ENCODE results near the gene SPHK1.
"Not testable (repeated sequence)": the region's sequence is repeated elsewhere in the genome, so short reads cannot be mapped to it uniquely, and the experiment has no call there.

The SPHK1 gene

GRCh38 chr17:76343106-76343505 is 41.3 kb upstream of the SPHK1 start:
- TF ChIP-seq, protein P1, sequence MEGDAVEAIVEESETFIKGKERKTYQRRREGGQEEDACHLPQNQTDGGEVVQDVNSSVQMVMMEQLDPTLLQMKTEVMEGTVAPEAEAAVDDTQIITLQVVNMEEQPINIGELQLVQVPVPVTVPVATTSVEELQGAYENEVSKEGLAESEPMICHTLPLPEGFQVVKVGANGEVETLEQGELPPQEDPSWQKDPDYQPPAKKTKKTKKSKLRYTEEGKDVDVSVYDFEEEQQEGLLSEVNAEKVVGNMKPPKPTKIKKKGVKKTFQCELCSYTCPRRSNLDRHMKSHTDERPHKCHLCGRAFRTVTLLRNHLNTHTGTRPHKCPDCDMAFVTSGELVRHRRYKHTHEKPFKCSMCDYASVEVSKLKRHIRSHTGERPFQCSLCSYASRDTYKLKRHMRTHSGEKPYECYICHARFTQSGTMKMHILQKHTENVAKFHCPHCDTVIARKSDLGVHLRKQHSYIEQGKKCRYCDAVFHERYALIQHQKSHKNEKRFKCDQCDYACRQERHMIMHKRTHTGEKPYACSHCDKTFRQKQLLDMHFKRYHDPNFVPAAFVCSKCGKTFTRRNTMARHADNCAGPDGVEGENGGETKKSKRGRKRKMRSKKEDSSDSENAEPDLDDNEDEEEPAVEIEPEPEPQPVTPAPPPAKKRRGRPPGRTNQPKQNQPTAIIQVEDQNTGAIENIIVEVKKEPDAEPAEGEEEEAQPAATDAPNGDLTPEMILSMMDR (IDR thresholded peaks at IDR 0.05; ENCODE audit: insufficient read depth, low read length, missing control alignments) = no peak
- POLR2A ChIA-PET = no interaction called here
- no peak overlapping the region for H3K4me3 ChIP-seq (ENCODE audit: low read depth, low read length)
- CTCF ChIA-PET = interaction anchor here (3.5 kb wide), 1 partner anchor 10 kb away, joined by 10 read pairs; the partner anchor contains the start of gene PRPSAP1
- no peak for DNase-seq (ENCODE audit: low read depth, low spot score)

GRCh38 chr17:76345377-76345974 is 38.9 kb upstream of the SPHK1 start:
- DNase-seq (ENCODE audit: low read depth, low spot score) = no peak
- ChIA-PET POLR2A (interaction anchor here (1.5 kb wide), 1 partner anchor 8 kb away, joined by 4 read pairs; the partner anchor contains the start of gene PRPSAP1), CTCF (interaction anchor here (3.5 kb wide), 1 partner anchor 8 kb away, joined by 10 read pairs; the partner anchor contains the start of gene PRPSAP1)
- TF ChIP-seq, protein P1 (IDR thresholded peaks at IDR 0.05; ENCODE audit: insufficient read depth, low read length, missing control alignments) = no peak
- no peak overlapping the region for H3K4me3 ChIP-seq (ENCODE audit: low read depth, low read length)

- CTCF ChIA-PET = interaction anchor here (1.0 to 1.1 kb wide), 2 partner anchors 8 to 19 kb away, joined by 3 read pairs; no protein-coding TSS in a partner anchor
- H3K4me3 ChIP-seq (ENCODE audit: low read depth, low read length); DNase-seq (ENCODE audit: low read depth, low spot score); POLR2A ChIA-PET: not testable (repeated sequence)
Observed at GRCh38 chr17:76346936-76347335, 37.5 kb upstream of the SPHK1 start.

- TF ChIP-seq, protein P1 (IDR thresholded peaks at IDR 0.05; ENCODE audit: insufficient read depth, low read length, missing control alignments) = no peak
- ChIA-PET POLR2A (no interaction called here), CTCF (interaction anchor here (1.5 to 4.2 kb wide), 3 partner anchors 33 to 47 kb away, joined by 3 to 74 read pairs (median 9); partner anchors contain the start of gene SPHK1)
- no peak overlapping the region for H3K4me3 ChIP-seq (ENCODE audit: low read depth, low read length)
- no peak for DNase-seq (ENCODE audit: low read depth, low spot score)
Observed at GRCh38 chr17:76350463-76350862, 33.9 kb upstream of the SPHK1 start.

GRCh38 chr17:76351526-76352071 is 32.8 kb upstream of the SPHK1 start:
- CTCF ChIA-PET = interaction anchor here (0.9 to 4.2 kb wide), 10 partner anchors 12 to 72 kb away, joined by 3 to 74 read pairs (median 12); partner anchors contain the start of gene SPHK1
- no peak for DNase-seq (ENCODE audit: low read depth, low spot score)
- POLR2A ChIA-PET = interaction anchor here (1.8 to 3.8 kb wide), 2 partner anchors 10 to 32 kb away, joined by 7 to 47 read pairs; partner anchors contain the start of gene SPHK1
- peak overlapping the region; percentile 27 for H3K4me3 ChIP-seq (ENCODE audit: low read depth, low read length)
- TF ChIP-seq, protein P1 (IDR thresholded peaks at IDR 0.05; ENCODE audit: insufficient read depth, low read length, missing control alignments) = no peak

DNA sequence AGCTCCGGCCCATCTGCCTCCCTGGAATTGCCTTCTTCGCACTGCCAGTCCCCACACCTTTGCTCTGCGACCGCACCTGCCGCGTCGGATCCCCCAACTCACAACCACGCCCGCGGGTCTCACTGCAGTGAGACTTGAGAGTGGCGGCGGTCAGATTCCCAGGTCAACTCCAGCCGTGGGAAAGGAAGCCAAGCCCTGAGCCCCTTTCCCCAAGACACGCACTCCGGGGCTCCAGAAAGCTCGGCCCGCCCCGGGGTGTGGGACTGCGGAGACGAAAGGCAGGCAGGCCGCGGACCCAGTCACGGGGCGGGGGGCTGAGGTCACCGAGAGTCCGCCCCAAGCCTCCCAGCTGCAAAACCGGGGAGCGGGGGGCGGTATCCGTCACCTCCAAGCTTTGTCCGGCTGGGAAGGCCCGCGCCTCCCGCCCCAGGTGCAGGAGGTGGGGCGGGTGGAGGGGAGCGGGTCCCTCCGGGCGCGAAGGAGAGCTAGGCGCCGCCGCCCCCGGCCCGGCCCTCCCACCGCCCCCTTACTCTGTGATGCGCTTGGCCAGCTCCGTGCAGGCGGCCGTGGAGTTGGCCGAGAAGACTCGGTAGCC is 31.3 kb upstream of the SPHK1 start:
- no peak for DNase-seq (ENCODE audit: low read depth, low spot score)
- ChIA-PET POLR2A (interaction anchor here (0.8 to 3.8 kb wide), 7 partner anchors 7 to 145 kb away, joined by 3 to 47 read pairs (median 4); partner anchors contain the start of gene SPHK1), CTCF (interaction anchor here (1.0 to 4.2 kb wide), 12 partner anchors 9 to 127 kb away, joined by 3 to 74 read pairs (median 7); partner anchors contain the start of genes QRICH2 and SPHK1)
- TF ChIP-seq, protein P1 (IDR thresholded peaks at IDR 0.05; ENCODE audit: insufficient read depth, low read length, missing control alignments) = no peak
- H3K4me3 ChIP-seq (ENCODE audit: low read depth, low read length) = peak overlapping the region; percentile 90

All from AG04449 (cell line).